ENCODE measurements around the gene ARHGAP40.

GRCh38 chr20:38645351-38645750 is 43.7 kb downstream of the ARHGAP40 start:
- TF ChIP-seq RARB (CRISPR knock-in tag; IDR thresholded peaks at IDR 0.05) (no peak), GLIS3 (CRISPR knock-in tag; IDR thresholded peaks at IDR 0.05) (no peak), PATZ1 (CRISPR knock-in tag; IDR thresholded peaks at IDR 0.05; ENCODE audit: borderline replicate concordance) (no peak)
